Upper lobe of left lung (tissue), 4 donors: ENCODE results near the gene SCARB1.

Experiments
- CTCF ChIP-seq, 6 experiments: fragments of 450-650 bp in 4 of 6; fragments of 200-600 bp in 2 of 6; sonication (generic) in 2 of 6; IDR thresholded peaks; one replicate each; pipeline ENCODE4 v1.5.1; 2016 to 2019; ENCODE audit warnings: antibody characterized with exemption in 6 of 6
- EP300 ChIP-seq, 4 donors: sonication (generic); formaldehyde crosslinking; IDR thresholded peaks; one replicate each; pipeline ENCODE4 v1.5.1; 2017; ENCODE audit warnings: antibody characterized with exemption in 4 of 4, control low read depth in 2 of 4
- POLR2A ChIP-seq, 4 donors: fragments of 450-650 bp; IDR thresholded peaks; one replicate each; pipeline ENCODE4 v1.5.1; 2016 to 2017; ENCODE audit warnings: antibody characterized with exemption in 4 of 4, mild to moderate bottlenecking in 2 of 4
- POLR2AphosphoS5 ChIP-seq, 2 donors: sonication (generic); formaldehyde crosslinking; IDR thresholded peaks; one replicate each; pipeline ENCODE4 v1.5.1; 2017; ENCODE audit warnings: antibody characterized with exemption in 2 of 2

GRCh38 chr12:124792156-124792555, 71.5 kb downstream of the SCARB1 start:
- TF ChIP-seq CTCF (IDR thresholded peaks at IDR 0.05) (no peak), POLR2A (IDR thresholded peaks at IDR 0.05) (no peak), POLR2AphosphoS5 (IDR thresholded peaks at IDR 0.05) (no peak), EP300 (IDR thresholded peaks at IDR 0.05) (no peak)
